ENCODE results near the gene CATSPERD. TPM values are rescaled to one million over a fixed set of nuclear protein-coding genes. Genes with fewer than 3 reads are reported as not detected.

The CATSPERD gene
- total and polyA plus RNA-seq, 2 of the 4 experiments (the other 2 are of a cell fraction), result not detected

- in situ Hi-C loops (cut with MboI; ENCODE audit: low sequenced_read_pairs), result loop anchor here (10.0 kb wide), 1 partner anchor 217 kb away; no protein-coding TSS in a partner anchor
- dilution Hi-C loops (cut with HindIII; ENCODE audit: low sequenced_read_pairs, unreplicated experiment), result no loop called here
- no TSS peak for BruUV-seq (replicated peaks)
- TF ChIP-seq, protein P1, sequence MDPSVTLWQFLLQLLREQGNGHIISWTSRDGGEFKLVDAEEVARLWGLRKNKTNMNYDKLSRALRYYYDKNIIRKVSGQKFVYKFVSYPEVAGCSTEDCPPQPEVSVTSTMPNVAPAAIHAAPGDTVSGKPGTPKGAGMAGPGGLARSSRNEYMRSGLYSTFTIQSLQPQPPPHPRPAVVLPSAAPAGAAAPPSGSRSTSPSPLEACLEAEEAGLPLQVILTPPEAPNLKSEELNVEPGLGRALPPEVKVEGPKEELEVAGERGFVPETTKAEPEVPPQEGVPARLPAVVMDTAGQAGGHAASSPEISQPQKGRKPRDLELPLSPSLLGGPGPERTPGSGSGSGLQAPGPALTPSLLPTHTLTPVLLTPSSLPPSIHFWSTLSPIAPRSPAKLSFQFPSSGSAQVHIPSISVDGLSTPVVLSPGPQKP (IDR thresholded peaks at IDR 0.05; ENCODE audit: borderline replicate concordance, low read depth, low read length), result no peak
- no peak for TF ChIP-seq MAZ (IDR thresholded peaks at IDR 0.05; ENCODE audit: borderline replicate concordance, low read depth, low read length)
- TF ChIP-seq NFE2L2 (IDR thresholded peaks at IDR 0.05; ENCODE audit: low read depth, low read length), result no peak
- no peak for TF ChIP-seq BHLHE40 (IDR thresholded peaks at IDR 0.05; ENCODE audit: low read depth, low read length)
- no peak for TF ChIP-seq RFX5 (IDR thresholded peaks at IDR 0.05; ENCODE audit: low read depth, low read length)
- no peak for TF ChIP-seq POLR2A (IDR thresholded peaks at IDR 0.05; ENCODE audit: low read depth, low read length)
- no peak for TF ChIP-seq MAFK (IDR thresholded peaks at IDR 0.05; ENCODE audit: low read depth, low read length)
- no peak for TF ChIP-seq RAD21 (IDR thresholded peaks at IDR 0.05; ENCODE audit: low read length)
- TF ChIP-seq CHD1 (IDR thresholded peaks at IDR 0.05; ENCODE audit: low read depth, low read length), result no peak
- no peak for TF ChIP-seq CEBPB (IDR thresholded peaks at IDR 0.05; ENCODE audit: low read depth, low read length)
- TF ChIP-seq FOS (IDR thresholded peaks at IDR 0.05; ENCODE audit: low read depth, low read length), result no peak
- no peak for TF ChIP-seq MXI1 (IDR thresholded peaks at IDR 0.05; ENCODE audit: borderline replicate concordance, low read depth, low read length)
- no peak for TF ChIP-seq USF2 (IDR thresholded peaks at IDR 0.05; ENCODE audit: low read depth, low read length)
- TF ChIP-seq CTCF (conservative IDR thresholded peaks at IDR 0.05; ENCODE audit: low read depth, low read length), result no peak
- TF ChIP-seq RCOR1 (IDR thresholded peaks at IDR 0.05; ENCODE audit: insufficient replicate concordance, low read length), result no peak
Observed at GRCh38 chr19:5808120-5808816, 87.8 kb downstream of the CATSPERD start.

More at GRCh38 chr19:5808120-5808816, 87.8 kb downstream of the CATSPERD start:
- Histone ChIP-seq H3K9me1 (ENCODE audit: insufficient read depth, low read length) (no peaks in the 10 kb centered on the region), H3K27me3 (ENCODE audit: control insufficient read depth, insufficient read depth, low read length) (peaks cover 16% of the 10 kb centered on the region), H3K18ac (ENCODE audit: low read depth, low read length) (no peak overlapping the region), H3K79me1 (ENCODE audit: low read depth in 1 of 2, low read length in 2 of 2) (no peaks in the 10 kb centered on the region), H3K9ac (ENCODE audit: low read depth, low read length) (no peak overlapping the region), H2BK15ac (ENCODE audit: low read depth, low read length) (no peak overlapping the region), H3K27ac (ENCODE audit: insufficient read depth, low read length) (no peak overlapping the region), H3K4me3 (ENCODE audit: insufficient read depth, low read depth, low read length) (no peak overlapping the region), H3K36me3 (ENCODE audit: control insufficient read depth, insufficient read depth, low read length) (no peaks in the 10 kb centered on the region), H3K4me2 (ENCODE audit: low read depth, low read length) (no peak overlapping the region), H3K14ac (replicated peaks; ENCODE audit: low read depth, low read length) (no peak overlapping the region), H2BK5ac (ENCODE audit: low read depth, low read length, poor library complexity, severe bottlenecking) (no peak overlapping the region), H3K9me3 (ENCODE audit: control insufficient read depth, insufficient read depth, low read length) (no peaks in the 10 kb centered on the region), H3K23ac (ENCODE audit: low read depth, low read length) (no peak overlapping the region), H2BK120ac (ENCODE audit: low read depth, low read length) (no peak overlapping the region), H3K4me1 (ENCODE audit: control insufficient read depth, insufficient read depth, low read length) (peaks cover 3% of the 10 kb centered on the region; the same call in 1 of the 2 replicates), H4K91ac (ENCODE audit: insufficient read depth, low read depth, low read length) (no peak overlapping the region), H4K5ac (ENCODE audit: low read depth, low read length) (no peak overlapping the region), H4K20me1 (ENCODE audit: insufficient read depth, low read length) (no peaks in the 10 kb centered on the region), H3K56ac (ENCODE audit: extremely low read depth, insufficient read depth, low read length) (no peak overlapping the region), H2BK20ac (ENCODE audit: low read depth, low read length) (no peak overlapping the region), H2AFZ (replicated peaks; ENCODE audit: low read length, poor library complexity) (no peak overlapping the region), H2AK9ac (replicated peaks; ENCODE audit: low read depth, low read length, poor library complexity) (no peak overlapping the region), H3K4ac (ENCODE audit: low read depth, low read length) (no peak overlapping the region), H4K8ac (ENCODE audit: low read depth in 2 of 2, low read length in 2 of 2) (no peak overlapping the region), H2AK5ac (ENCODE audit: low read depth, low read length) (no peak overlapping the region)
- no peak for ATAC-seq (ENCODE audit: low read depth)
- no peak for DNase-seq
- intact Hi-C loops (cut with micrococcal nuclease), result loop anchor here (10.0 kb wide), 1 partner anchor 157 kb away; no protein-coding TSS in a partner anchor
- 92% methylated on average over 12 of the region's 21 CpGs; no CpG with 5 or more reads in 1 of the 2 experiments for WGBS, 2 experiments (ENCODE audit: extremely low coverage in 2 of 2, insufficient read length in 1 of 2)
- ChIA-PET CTCF (interaction anchor here (0.6 kb wide), 1 partner anchor 31 kb away, joined by 7 read pairs; no protein-coding TSS in a partner anchor), POLR2A (ENCODE audit: unreplicated experiment) (interaction anchor here (0.6 kb wide), 1 partner anchor 200 kb away, joined by 4 read pairs; no protein-coding TSS in a partner anchor)
